HG03575 (cell line): ENCODE measurements around the gene TMEM212.
"Not testable (repeated sequence)": the region's sequence is repeated elsewhere in the genome, so short reads cannot be mapped to it uniquely, and the experiment has no call there.

Source experiments
- ATAC-seq: cut with Tn5 transposase; IDR thresholded peaks from one replicate; pipeline ENCODE4 v1.9.1; 2021; ENCODE audit not compliant: unreplicated experiment, insufficient number of reproducible peaks, low FRiP score; ENCODE audit errors: extremely low read depth

Gene TMEM212

GRCh38 chr3:171875923-171876412 lies 32.8 kb downstream of the TMEM212 start:
- no peak for ATAC-seq

- no peak for ATAC-seq
Measured at GRCh38 chr3:171876680-171877147, 33.6 kb downstream of the TMEM212 start.

- no peak for ATAC-seq
Measured at GRCh38 chr3:171878461-171879225, 35.5 kb downstream of the TMEM212 start.

GRCh38 chr3:171879472-171879871 lies 36.3 kb downstream of the TMEM212 start:
- ATAC-seq, result no peak

GRCh38 chr3:171880101-171880870 lies 37.1 kb downstream of the TMEM212 start:
- ATAC-seq, result no peak

- no peak for ATAC-seq
Measured at GRCh38 chr3:171881251-171881650, 38.1 kb downstream of the TMEM212 start.

- ATAC-seq, result no peak
Measured at GRCh38 chr3:171883257-171883892, 40.2 kb downstream of the TMEM212 start.

- ATAC-seq, result no peak
Measured at GRCh38 chr3:171883893-171884279, 40.7 kb downstream of the TMEM212 start.

- ATAC-seq, result no peak
Measured at GRCh38 chr3:171888466-171888865, 45.3 kb downstream of the TMEM212 start.

- no peak for ATAC-seq
Measured at GRCh38 chr3:171890398-171890797, 47.2 kb downstream of the TMEM212 start.

- no peak for ATAC-seq
Measured at GRCh38 chr3:171892457-171892856, 49.3 kb downstream of the TMEM212 start.

- ATAC-seq, result no peak
Measured at GRCh38 chr3:171895291-171895690, 52.1 kb downstream of the TMEM212 start.

- ATAC-seq, result no peak
Measured at GRCh38 chr3:171895900-171896299, 52.8 kb downstream of the TMEM212 start.

- ATAC-seq, result no peak
Measured at GRCh38 chr3:171896316-171896715, 53.2 kb downstream of the TMEM212 start.

- no peak for ATAC-seq
Measured at GRCh38 chr3:171898192-171898591, 55.0 kb downstream of the TMEM212 start.

GRCh38 chr3:171900446-171900845 lies 57.3 kb downstream of the TMEM212 start:
- ATAC-seq, result no peak

GRCh38 chr3:171901615-171902312 lies 58.6 kb downstream of the TMEM212 start:
- ATAC-seq, result no peak

GRCh38 chr3:171904829-171905228 lies 61.7 kb downstream of the TMEM212 start:
- no peak for ATAC-seq

- ATAC-seq, result not testable (repeated sequence)
Measured at GRCh38 chr3:171906503-171906902, 63.4 kb downstream of the TMEM212 start.
